Gastrocnemius medialis (tissue), 4 donors: Measurements from ENCODE around the gene HLA-DQB1.

Source experiments
- CTCF ChIP-seq, 5 experiments: fragments of 450-650 bp in 3 of 5; fragments of 200-600 bp in 2 of 5; sonication (generic) in 2 of 5; IDR thresholded peaks in 4 of 5; conservative IDR thresholded peaks in 1 of 5; 1 replicate in 4 of 5; 2 replicates in 1 of 5; pipeline ENCODE4 v1.5.1; 2016 to 2019; ENCODE audit warnings: antibody characterized with exemption in 5 of 5, mild to moderate bottlenecking in 3 of 5, moderate library complexity in 3 of 5
- POLR2A ChIP-seq, 2 donors: fragments of 450-650 bp; IDR thresholded peaks; one replicate each; pipeline ENCODE4 v1.6.1; 2017; ENCODE audit warnings: antibody characterized with exemption in 2 of 2, mild to moderate bottlenecking in 2 of 2, moderate library complexity in 2 of 2

GRCh38 chr6:32614366-32615081 is 51.9 kb downstream of the HLA-DQB1 start:
- TF ChIP-seq CTCF (IDR thresholded peaks at IDR 0.05 in 4 of 5, conservative IDR thresholded peaks at IDR 0.05 in 1 of 5): no peak
- no peak for TF ChIP-seq POLR2A (IDR thresholded peaks at IDR 0.05)
